Naive B cell (primary cell): ENCODE measurements around the gene PCDHGA2. TPM values are rescaled to one million over a fixed set of nuclear protein-coding genes. Genes with fewer than 3 reads are reported as not detected.
A peak's percentile ranks its signal among the peaks of the same experiment; 100 is the strongest.
"Not testable (repeated sequence)": the region's sequence is repeated elsewhere in the genome, so short reads cannot be mapped to it uniquely, and the experiment has no call there.

Experiments
- ATAC-seq, 2 donors: fragments of 150-1000 bp; cut with Tn5 transposase; 2 replicates each; pipeline ENCODE4 v1.10.0; 2021; ENCODE audit warnings: low read depth in 2 of 2, mild to moderate bottlenecking in 2 of 2, moderate library complexity in 2 of 2
- DNase-seq: peaks from one replicate; pipeline ENCODE4 v3.0.0; 2022
- H3K27ac Mint-ChIP-seq, 6 donors: one replicate each; pipeline ENCODE4 v1.8.0; 2020 to 2022; ENCODE audit warnings: mild to moderate bottlenecking in 6 of 6, mixed read lengths in 6 of 6, moderate library complexity in 5 of 6, inconsistent platforms in 2 of 6
- H3K27me3 Mint-ChIP-seq, 3 donors: one replicate each; pipeline ENCODE4 v1.8.0; 2021 to 2022; ENCODE audit warnings: mixed read lengths in 3 of 3, mild to moderate bottlenecking in 1 of 3
- H3K36me3 Mint-ChIP-seq, 2 donors: one replicate each; pipeline ENCODE4 v1.8.0; 2020 to 2022; ENCODE audit warnings: mixed read lengths in 2 of 2, inconsistent platforms in 1 of 2, mild to moderate bottlenecking in 1 of 2
- H3K4me1 Mint-ChIP-seq, 3 donors: one replicate each; pipeline ENCODE4 v1.8.0; 2020 to 2022; ENCODE audit warnings: mixed read lengths in 3 of 3, inconsistent platforms in 1 of 3, mild to moderate bottlenecking in 1 of 3, moderate library complexity in 1 of 3
- H3K4me3 Mint-ChIP-seq, 8 donors: one replicate each; pipeline ENCODE4 v1.8.0; 2020 to 2022; ENCODE audit warnings: mild to moderate bottlenecking in 8 of 8, mixed read lengths in 8 of 8, moderate library complexity in 8 of 8, inconsistent platforms in 2 of 8
- H3K9me3 Mint-ChIP-seq, 7 donors: one replicate each; pipeline ENCODE4 v1.8.0; 2020 to 2022; ENCODE audit warnings: mixed read lengths in 7 of 7, mild to moderate bottlenecking in 5 of 7, inconsistent platforms in 2 of 7, moderate library complexity in 1 of 7
- polyA plus RNA-seq, 6 donors: library from polyadenylated mRNA; unstranded; fragments of 300-500 nt; fragmentation: Illumina TruSeq; gene quantifications; one replicate each; pipeline ENCODE4 v1.2.3, GENCODE V29; 2021; ENCODE audit warnings: low read depth in 6 of 6

The PCDHGA2 gene
- polyA plus RNA-seq, 6 donors from 2014 or later: not detected

GRCh38 chr5:141330299-141331080, 8.1 kb upstream of the PCDHGA2 start, which contains the start of gene PCDHGA1:
Gene PCDHGA1 (plus strand): TSS chr5:141330514.
- H3K4me3 Mint-ChIP-seq: peak within 1 kb of the TSS in 6 of 8 donors; percentile 5 to 70 (median 21)
- no peak for DNase-seq
- peaks cover 9 to 93% (median 69%) of the 10 kb centered on the region in 7 donors for H3K9me3 Mint-ChIP-seq
- peak in 1 of 2 donors; percentile 33 for ATAC-seq
- H3K27ac Mint-ChIP-seq: no peak within 1 kb of the TSS
- peaks cover 66 to 84% (median 72%) of the 10 kb centered on the region in 3 donors for H3K27me3 Mint-ChIP-seq
- H3K4me1 Mint-ChIP-seq: peaks cover 4 to 11% (median 11%) of the 10 kb centered on the region in 3 donors
- peaks cover 24 to 30% of the 10 kb centered on the region in 2 donors for H3K36me3 Mint-ChIP-seq

GRCh38 chr5:141332571-141332970, 6.0 kb upstream of the PCDHGA2 start:
- Mint-ChIP-seq H3K27me3 (peaks cover 75 to 90% (median 85%) of the 10 kb centered on the region in 3 donors), H3K9me3 (peaks cover 9 to 93% (median 75%) of the 10 kb centered on the region in 7 donors), H3K36me3 (peaks cover 14 to 30% of the 10 kb centered on the region in 2 donors)
- H3K4me1 Mint-ChIP-seq, ATAC-seq, DNase-seq, H3K4me3 Mint-ChIP-seq, H3K27ac Mint-ChIP-seq: not testable (repeated sequence)

- Mint-ChIP-seq H3K27me3 (peaks cover 67 to 89% (median 87%) of the 10 kb centered on the region in 3 donors), H3K9me3 (peaks cover 20 to 89% (median 65%) of the 10 kb centered on the region in 7 donors), H3K36me3 (peaks cover 15 to 28% of the 10 kb centered on the region in 2 donors)
- H3K4me1 Mint-ChIP-seq, DNase-seq, H3K4me3 Mint-ChIP-seq, H3K27ac Mint-ChIP-seq, ATAC-seq: not testable (repeated sequence)
These were observed 2.3 kb downstream of the PCDHGA2 start for GRCh38 chr5:141340781-141341354.

- H3K27ac Mint-ChIP-seq: no peak overlapping the region
- peaks cover 58 to 87% (median 84%) of the 10 kb centered on the region in 3 donors for H3K27me3 Mint-ChIP-seq
- H3K36me3 Mint-ChIP-seq: peaks cover 14 to 38% of the 10 kb centered on the region in 2 donors
These were observed 4.2 kb downstream of the PCDHGA2 start for GRCh38 chr5:141342773-141343172.

GRCh38 chr5:141343242-141343952, 4.8 kb downstream of the PCDHGA2 start, which contains the start of gene PCDHGA3:
Gene PCDHGA3 (plus strand): TSS chr5:141343829. CDS start chr5:141344034, 205 bp downstream.
- H3K9me3 Mint-ChIP-seq: peaks cover 19 to 84% (median 48%) of the 10 kb centered on the region in 7 donors
- H3K27me3 Mint-ChIP-seq: peaks cover 57 to 84% (median 84%) of the 10 kb centered on the region in 3 donors
- H3K27ac Mint-ChIP-seq: peak within 1 kb of the TSS in 1 of 6 donors; percentile 59

More at GRCh38 chr5:141342773-141343172, 4.2 kb downstream of the PCDHGA2 start:
- ATAC-seq (no peak), DNase-seq (no peak)
- Mint-ChIP-seq H3K4me3 (no peak overlapping the region), H3K9me3 (peaks cover 23 to 84% (median 54%) of the 10 kb centered on the region in 7 donors), H3K4me1 (peaks cover 0 to 4% (median 0%) of the 10 kb centered on the region in 3 donors)

GRCh38 chr5:141343953-141344463, 5.4 kb downstream of the PCDHGA2 start:
- peaks cover 58 to 84% (median 84%) of the 10 kb centered on the region in 3 donors for H3K27me3 Mint-ChIP-seq
- H3K9me3 Mint-ChIP-seq: peaks cover 19 to 84% (median 47%) of the 10 kb centered on the region in 7 donors
- no peak for DNase-seq
- no peak overlapping the region for H3K27ac Mint-ChIP-seq
- peaks cover 5 to 27% of the 10 kb centered on the region in 2 donors for H3K36me3 Mint-ChIP-seq
- peak overlapping the region in 5 of 8 donors; percentile 22 to 56 (median 37) for H3K4me3 Mint-ChIP-seq
- H3K4me1 Mint-ChIP-seq: peaks cover 0 to 4% (median 0%) of the 10 kb centered on the region in 3 donors
- ATAC-seq: no peak

More at GRCh38 chr5:141343242-141343952, 4.8 kb downstream of the PCDHGA2 start, which contains the start of gene PCDHGA3:
- Mint-ChIP-seq H3K4me1 (peaks cover 0 to 4% (median 0%) of the 10 kb centered on the region in 3 donors), H3K36me3 (peaks cover 8 to 33% of the 10 kb centered on the region in 2 donors), H3K4me3 (peak within 1 kb of the TSS in 5 of 8 donors; percentile 22 to 56 (median 37))
- no peak for ATAC-seq
- no peak for DNase-seq

GRCh38 chr5:141345327-141345726, 6.8 kb downstream of the PCDHGA2 start:
- DNase-seq (no peak), ATAC-seq (no peak)
- Mint-ChIP-seq H3K27ac (no peak overlapping the region), H3K9me3 (peaks cover 20 to 84% (median 47%) of the 10 kb centered on the region in 7 donors), H3K27me3 (peaks cover 60 to 89% (median 82%) of the 10 kb centered on the region in 3 donors), H3K4me1 (peaks cover 0 to 6% (median 4%) of the 10 kb centered on the region in 3 donors), H3K36me3 (peaks cover 8 to 27% of the 10 kb centered on the region in 2 donors), H3K4me3 (peak overlapping the region in 1 of 8 donors; percentile 44)

GRCh38 chr5:141346017-141346416, 7.5 kb downstream of the PCDHGA2 start:
- peaks cover 19 to 87% (median 43%) of the 10 kb centered on the region in 7 donors for H3K9me3 Mint-ChIP-seq
- not testable (repeated sequence) for DNase-seq, H3K4me1 Mint-ChIP-seq, ATAC-seq, H3K4me3 Mint-ChIP-seq
- H3K27me3 Mint-ChIP-seq: peaks cover 66 to 90% (median 82%) of the 10 kb centered on the region in 3 donors
- peak overlapping the region in 1 of 6 donors; percentile 62 for H3K27ac Mint-ChIP-seq
- peaks cover 11 to 27% of the 10 kb centered on the region in 2 donors for H3K36me3 Mint-ChIP-seq

GRCh38 chr5:141349917-141350619, 11.5 kb downstream of the PCDHGA2 start, which contains the start of gene PCDHGB1:
Gene PCDHGB1 (plus strand): TSS chr5:141350099. CDS start chr5:141350261, 162 bp downstream.
- Mint-ChIP-seq H3K36me3 (peaks cover 10 to 37% of the 10 kb centered on the region in 2 donors), H3K9me3 (peaks cover 18 to 79% (median 36%) of the 10 kb centered on the region in 7 donors), H3K27ac (peak within 1 kb of the TSS in 2 of 6 donors; percentile 90 to 94), H3K27me3 (peaks cover 55 to 87% (median 73%) of the 10 kb centered on the region in 3 donors), H3K4me1 (peaks cover 0 to 6% (median 0%) of the 10 kb centered on the region in 3 donors), H3K4me3 (peak within 1 kb of the TSS in 5 of 8 donors; percentile 7 to 75 (median 65))
- DNase-seq: no peak
- ATAC-seq: peak in 1 of 2 donors; percentile 28

GRCh38 chr5:141351591-141351990, 13.0 kb downstream of the PCDHGA2 start:
- Mint-ChIP-seq H3K27me3 (peaks cover 57 to 87% (median 79%) of the 10 kb centered on the region in 3 donors), H3K9me3 (peaks cover 16 to 83% (median 38%) of the 10 kb centered on the region in 7 donors), H3K36me3 (peaks cover 5 to 39% of the 10 kb centered on the region in 2 donors), H3K4me1 (peaks cover 0 to 6% (median 0%) of the 10 kb centered on the region in 3 donors), H3K4me3 (no peak overlapping the region), H3K27ac (no peak overlapping the region)
- ATAC-seq (no peak), DNase-seq (no peak)

GRCh38 chr5:141354900-141355469, 16.4 kb downstream of the PCDHGA2 start, which contains the start of gene PCDHGA4:
Gene PCDHGA4 (plus strand): TSS chr5:141355021. CDS start chr5:141355108, 87 bp downstream.
- H3K27ac Mint-ChIP-seq: no peak within 1 kb of the TSS
- H3K27me3 Mint-ChIP-seq: peaks cover 60 to 90% (median 78%) of the 10 kb centered on the region in 3 donors
- DNase-seq: no peak
- peaks cover 19 to 70% (median 41%) of the 10 kb centered on the region in 7 donors for H3K9me3 Mint-ChIP-seq
- ATAC-seq: no peak
- peaks cover 9 to 49% of the 10 kb centered on the region in 2 donors for H3K36me3 Mint-ChIP-seq
- H3K4me3 Mint-ChIP-seq: peak within 1 kb of the TSS in 5 of 8 donors; percentile 12 to 81 (median 28)
- H3K4me1 Mint-ChIP-seq: peaks cover 0 to 3% (median 3%) of the 10 kb centered on the region in 3 donors
